ENCODE results near the gene SEMA6C.
"Not testable (repeated sequence)": the region's sequence is repeated elsewhere in the genome, so short reads cannot be mapped to it uniquely, and the experiment has no call there.

The SEMA6C gene

GRCh38 chr1:151124763-151125403, 21.5 kb downstream of the SEMA6C start:
- no peak for DNase-seq

DNA sequence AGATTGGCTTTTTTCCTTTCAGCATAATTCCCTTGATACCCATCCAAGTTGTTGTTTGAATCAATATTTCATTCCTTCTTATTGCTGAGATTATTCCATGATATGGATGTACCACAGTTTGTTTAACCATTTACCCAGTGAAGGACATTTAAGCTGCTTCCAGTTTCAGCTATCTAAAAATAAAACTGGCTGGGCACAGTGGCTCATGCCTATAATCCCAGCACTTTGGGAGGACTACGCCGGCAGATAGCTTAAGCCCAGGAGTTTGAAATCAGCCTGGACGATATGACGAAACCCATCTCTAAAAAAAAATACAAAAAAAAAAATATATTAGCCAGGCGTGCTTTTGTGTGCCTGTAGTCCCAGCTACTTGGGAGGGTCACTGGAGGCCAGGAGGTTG, 32.6 kb downstream of the SEMA6C start:
- DNase-seq, result no peak

DNA sequence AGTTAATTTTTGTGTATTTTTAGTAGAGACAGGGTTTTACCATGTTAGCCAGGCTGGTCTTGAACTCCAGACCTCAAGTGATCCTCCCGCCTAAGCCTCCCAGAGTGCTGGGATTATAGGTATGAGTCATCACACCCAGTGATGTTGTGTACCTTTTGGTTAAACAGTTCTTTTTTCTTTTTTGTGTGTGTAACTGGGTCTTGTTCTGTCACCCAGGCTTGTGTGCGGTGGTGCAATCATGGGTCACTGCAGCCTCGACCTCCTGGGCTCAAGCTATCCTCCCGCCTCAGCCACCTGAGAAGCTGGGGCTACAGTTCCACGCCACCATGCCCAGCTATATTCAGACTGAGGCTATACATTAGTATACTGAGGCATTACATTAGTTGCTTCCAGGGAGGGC, 38.1 kb downstream of the SEMA6C start:
- no peak for DNase-seq

DNA sequence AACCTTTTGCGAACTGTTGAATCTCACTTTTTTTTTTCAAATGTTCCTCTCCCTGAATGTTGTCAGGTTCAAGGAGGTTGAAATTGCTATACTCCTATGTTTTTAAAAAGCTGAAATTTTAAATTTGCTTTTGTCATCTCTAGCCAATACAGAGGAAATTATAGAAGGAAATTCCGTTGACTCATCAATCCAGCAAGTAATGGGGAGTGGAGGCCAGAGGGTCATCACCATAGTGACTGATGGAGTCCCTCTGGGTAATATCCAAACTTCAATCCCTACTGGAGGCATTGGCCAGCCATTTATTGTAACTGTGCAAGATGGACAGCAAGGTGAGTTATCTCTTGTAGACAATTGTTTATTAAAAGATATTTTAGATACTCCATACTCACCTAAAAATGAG, 39.5 kb downstream of the SEMA6C start:
- DNase-seq, result no peak

DNA sequence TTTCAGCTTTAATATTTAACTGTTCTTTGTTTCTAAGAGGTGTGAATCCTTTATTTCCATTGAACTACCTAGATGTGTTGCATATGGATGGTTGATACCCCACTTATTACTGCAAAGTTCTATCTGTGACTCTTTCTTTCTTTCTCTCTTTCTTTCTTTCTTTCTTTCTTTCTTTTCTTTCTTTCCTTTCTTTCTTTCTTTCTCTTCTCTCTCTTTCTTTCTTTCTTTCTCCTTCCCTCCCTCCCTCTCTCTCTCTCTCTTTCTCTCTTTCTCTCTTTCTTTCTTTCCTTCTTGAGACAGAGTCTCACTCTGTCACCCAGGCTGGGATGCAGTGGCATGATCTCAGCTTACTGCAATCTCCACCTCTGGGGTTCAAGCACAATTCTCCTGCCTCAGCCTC, 41.8 kb downstream of the SEMA6C start:
- DNase-seq, result no peak

- no peak for DNase-seq
These were observed 48.3 kb downstream of the SEMA6C start for GRCh38 chr1:151098126-151098525.

DNA sequence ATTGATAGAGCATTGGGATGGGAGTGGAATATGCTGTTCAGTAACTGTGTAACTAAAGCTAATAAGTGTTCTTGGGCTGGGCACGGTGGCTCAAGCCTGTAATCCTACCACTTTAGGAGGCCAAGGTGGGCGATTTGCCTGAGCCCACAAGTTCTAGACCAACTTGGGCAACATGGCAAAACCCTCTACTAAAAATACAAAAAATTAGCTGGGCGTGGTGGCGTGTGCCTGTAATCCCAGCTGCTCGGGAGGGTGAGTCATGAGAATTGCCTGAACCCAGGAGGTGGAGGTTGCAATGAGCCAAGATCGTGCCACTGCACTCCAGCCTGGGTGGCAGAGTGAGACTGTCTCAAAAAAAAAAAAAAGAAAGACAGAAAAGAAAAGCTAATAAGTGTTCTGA, 49.0 kb downstream of the SEMA6C start:
- not testable (repeated sequence) for DNase-seq

DNA sequence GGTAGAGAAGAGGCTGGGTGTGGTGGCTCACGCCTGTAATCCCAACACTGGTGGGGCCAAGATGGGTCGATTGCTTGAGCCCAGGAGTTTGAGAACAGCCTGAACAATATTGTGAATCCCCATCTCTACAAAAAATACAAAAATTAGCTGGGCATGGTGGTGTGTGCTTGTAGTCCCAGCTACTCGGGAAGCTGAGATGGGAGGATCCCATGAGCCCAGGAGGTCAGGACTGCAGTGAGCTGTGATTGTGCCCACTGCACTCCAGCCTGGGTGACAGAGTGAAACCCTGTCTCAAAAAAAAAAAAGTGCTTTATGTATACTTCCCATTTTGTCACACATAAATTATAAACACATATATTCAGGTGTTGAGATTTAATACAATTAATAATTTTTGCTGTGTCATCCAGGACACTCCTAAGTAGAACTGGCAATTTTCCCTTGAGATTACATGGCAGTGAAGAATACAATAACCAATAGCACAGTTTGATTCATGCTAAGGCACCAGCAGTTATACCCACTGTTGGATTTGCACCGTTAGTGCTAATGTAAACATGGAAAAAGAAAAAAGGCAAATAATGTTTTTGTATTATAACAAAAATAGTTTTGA, 60.4 kb downstream of the SEMA6C start:
- DNase-seq, result no peak

All from NK-92 treated with Interleukin-12 subunit alpha and Interleukin-12 subunit beta, amount 100 ng/mL, for 24 hours (cell line).